Sigmoid colon (tissue), 7 donors: ENCODE measurements around the gene SLC44A1. TPM values are rescaled to one million over a fixed set of nuclear protein-coding genes. Genes with fewer than 3 reads are reported as not detected.

ENCODE experiments used
- DNase-seq: peaks from one replicate; pipeline ENCODE4 v3.0.0-alpha.2; 2019
- H3K27ac ChIP-seq, 4 donors: fragments of 200-600 bp; sonication (generic); one replicate each; pipeline ENCODE4 v1.5.1; 2016 to 2019; ENCODE audit warnings: mild to moderate bottlenecking in 1 of 4
- H3K27me3 ChIP-seq, 3 donors: fragments of 200-600 bp; sonication (generic); one replicate each; pipeline ENCODE4 v1.5.1; 2019; ENCODE audit warnings: mild to moderate bottlenecking in 1 of 3
- H3K36me3 ChIP-seq, 4 donors: fragments of 200-600 bp; sonication (generic); one replicate each; pipeline ENCODE4 v1.5.1; 2016 to 2019
- H3K4me1 ChIP-seq, 4 donors: fragments of 200-600 bp; sonication (generic); one replicate each; pipeline ENCODE4 v1.5.1; 2017 to 2019
- H3K4me3 ChIP-seq, 4 donors: fragments of 200-600 bp; sonication (generic); one replicate each; pipeline ENCODE4 v1.5.1; 2017 to 2019; ENCODE audit warnings: mild to moderate bottlenecking in 2 of 4, moderate library complexity in 1 of 4
- H3K9me3 ChIP-seq, 4 donors: fragments of 200-600 bp in 3 of 4; sonication (generic) in 3 of 4; one replicate each; pipeline versions ENCODE4 v1.5.1 to v1.6.1; 2013 to 2019
- CTCF ChIP-seq, 4 experiments: fragments of 450-650 bp in 3 of 4; fragments of 200-600 bp in 1 of 4; IDR thresholded peaks; one replicate each; pipeline ENCODE4 v1.5.1; 2016 to 2019; ENCODE audit warnings: antibody characterized with exemption in 4 of 4, mild to moderate bottlenecking in 3 of 4, moderate library complexity in 2 of 4
- EP300 ChIP-seq, 4 donors: sonication (generic); formaldehyde crosslinking; IDR thresholded peaks; one replicate each; pipeline ENCODE4 v1.6.1; 2017; ENCODE audit warnings: antibody characterized with exemption in 4 of 4
- POLR2A ChIP-seq, 2 donors: fragments of 450-650 bp; IDR thresholded peaks; one replicate each; pipeline ENCODE4 v1.6.1; 2016; ENCODE audit warnings: antibody characterized with exemption in 2 of 2, mild to moderate bottlenecking in 2 of 2, moderate library complexity in 2 of 2
- POLR2AphosphoS5 ChIP-seq, 4 donors: sonication (generic); formaldehyde crosslinking; IDR thresholded peaks; one replicate each; pipeline ENCODE4 v1.6.1; 2017; ENCODE audit warnings: antibody characterized with exemption in 4 of 4
- WGBS, 2 donors: extraction: QIAGEN DNeasy Blood & Tissue Kit; methylation state at CpG; one replicate each; pipeline ENCODE4 v1.1.7; 2013; 5-methylcytosine and 5-hydroxymethylcytosine counted together
- intact Hi-C: fragments of 100-400 bp; cut with DNase I; formaldehyde crosslinking; loops from one replicate; pipeline ENCODE4 v1.15.1; 2023
- polyA plus RNA-seq, 3 donors: library from polyadenylated mRNA; stranded (reverse); fragments of 200-250 nt; gene quantifications; one replicate each; pipeline ENCODE4 v1.2.3, GENCODE V29; 2013
- total RNA-seq, 4 donors: library from RNA; depleted of rRNA; stranded (reverse); fragments of >200 nt; gene quantifications; one replicate each; pipeline ENCODE4 v1.1.0, GENCODE V29; 2016
- donor health status: healthy with polysubstance abuse.
- donor health status: Bipolar disorder and iron deficiency.
- donor health status: healthy.

The SLC44A1 gene
- total and polyA plus RNA-seq, 7 donors: 11.4 to 35.4 (median 25.2) TPM

GRCh38 chr9:105311306-105311705, 66.9 kb downstream of the SLC44A1 start:
- no peak overlapping the region for H3K27ac ChIP-seq
- intact Hi-C loops: no loop called here
- DNase-seq: no peak
- H3K4me1 ChIP-seq: peaks cover 0 to 6% (median 0%) of the 10 kb centered on the region in 4 donors
- no peak for TF ChIP-seq POLR2A (IDR thresholded peaks at IDR 0.05)
- TF ChIP-seq EP300 (IDR thresholded peaks at IDR 0.05): no peak
- TF ChIP-seq CTCF (IDR thresholded peaks at IDR 0.05): no peak
- no peak for TF ChIP-seq POLR2AphosphoS5 (IDR thresholded peaks at IDR 0.05)
- H3K36me3 ChIP-seq: no peaks in the 10 kb centered on the region
- H3K9me3 ChIP-seq: no peaks in the 10 kb centered on the region
- WGBS, 2 donors: 57 to 83% methylated on average over 2 of the region's 2 CpGs
- no peaks in the 10 kb centered on the region for H3K27me3 ChIP-seq
- H3K4me3 ChIP-seq: no peak overlapping the region

GRCh38 chr9:105313238-105313637, 68.8 kb downstream of the SLC44A1 start:
- H3K4me3 ChIP-seq: no peak overlapping the region
- TF ChIP-seq EP300 (IDR thresholded peaks at IDR 0.05) (no peak), CTCF (IDR thresholded peaks at IDR 0.05) (no peak), POLR2AphosphoS5 (IDR thresholded peaks at IDR 0.05) (no peak), POLR2A (IDR thresholded peaks at IDR 0.05) (no peak)
- H3K27me3 ChIP-seq: no peaks in the 10 kb centered on the region
- H3K9me3 ChIP-seq: no peaks in the 10 kb centered on the region
- H3K36me3 ChIP-seq: no peaks in the 10 kb centered on the region
- intact Hi-C loops: no loop called here
- peaks cover 0 to 6% (median 0%) of the 10 kb centered on the region in 4 donors for H3K4me1 ChIP-seq
- DNase-seq: no peak
- no peak overlapping the region for H3K27ac ChIP-seq

- H3K36me3 ChIP-seq: no peaks in the 10 kb centered on the region
- no peaks in the 10 kb centered on the region for H3K4me1 ChIP-seq
- H3K9me3 ChIP-seq: no peaks in the 10 kb centered on the region
- TF ChIP-seq POLR2AphosphoS5 (IDR thresholded peaks at IDR 0.05): no peak
- TF ChIP-seq CTCF (IDR thresholded peaks at IDR 0.05): no peak
- TF ChIP-seq POLR2A (IDR thresholded peaks at IDR 0.05): no peak
- no peak for TF ChIP-seq EP300 (IDR thresholded peaks at IDR 0.05)
- intact Hi-C loops: no loop called here
- H3K27me3 ChIP-seq: no peaks in the 10 kb centered on the region
- DNase-seq: no peak
- no peak overlapping the region for H3K4me3 ChIP-seq
- no peak overlapping the region for H3K27ac ChIP-seq
- 95 to 98% methylated on average over 2 of the region's 2 CpGs for WGBS, 2 donors
These were observed 72.3 kb downstream of the SLC44A1 start for GRCh38 chr9:105316703-105317102.

GRCh38 chr9:105318729-105319191, 74.3 kb downstream of the SLC44A1 start:
- H3K36me3 ChIP-seq: no peaks in the 10 kb centered on the region
- WGBS, 2 donors: 14 to 54% methylated on average over 4 of the region's 4 CpGs
- H3K4me1 ChIP-seq: no peaks in the 10 kb centered on the region
- intact Hi-C loops: no loop called here
- H3K27ac ChIP-seq: no peak overlapping the region
- no peaks in the 10 kb centered on the region for H3K9me3 ChIP-seq
- no peak for TF ChIP-seq CTCF (IDR thresholded peaks at IDR 0.05)
- TF ChIP-seq EP300 (IDR thresholded peaks at IDR 0.05): no peak
- no peak for TF ChIP-seq POLR2A (IDR thresholded peaks at IDR 0.05)
- no peaks in the 10 kb centered on the region for H3K27me3 ChIP-seq
- no peak overlapping the region for H3K4me3 ChIP-seq
- DNase-seq: no peak

- Histone ChIP-seq H3K27ac (no peak overlapping the region), H3K4me1 (no peaks in the 10 kb centered on the region), H3K9me3 (no peaks in the 10 kb centered on the region), H3K36me3 (no peaks in the 10 kb centered on the region), H3K27me3 (no peaks in the 10 kb centered on the region), H3K4me3 (no peak overlapping the region)
- intact Hi-C loops: no loop called here
- 19 to 54% methylated on average over 5 of the region's 5 CpGs for WGBS, 2 donors
- no peak for DNase-seq
- TF ChIP-seq EP300 (IDR thresholded peaks at IDR 0.05) (no peak), POLR2A (IDR thresholded peaks at IDR 0.05) (no peak), CTCF (IDR thresholded peaks at IDR 0.05) (no peak), POLR2AphosphoS5 (IDR thresholded peaks at IDR 0.05) (no peak)
These were observed 74.9 kb downstream of the SLC44A1 start for GRCh38 chr9:105319202-105319813.
